Osteoblast (primary cell): ENCODE data around the gene SCART1. TPM values are rescaled to one million over a fixed set of nuclear protein-coding genes. Genes with fewer than 3 reads are reported as not detected.
A peak's percentile ranks its signal among the peaks of the same experiment; 100 is the strongest.

Experiments
- DNase-seq: peaks from one replicate; pipeline ENCODE4 v3.0.0; 2011; ENCODE audit warnings: low spot score, mixed read lengths; ENCODE audit not compliant: insufficient read length; ENCODE audit errors: missing footprints
- H2AFZ ChIP-seq: 2 replicates; pipeline ENCODE4 v1.6.0; 2011; ENCODE audit warnings: mild to moderate bottlenecking, low read length
- H3K27ac ChIP-seq: 2 replicates; pipeline ENCODE4 v1.5.1; 2011; ENCODE audit warnings: mild to moderate bottlenecking, low read depth, low read length, moderate library complexity
- H3K27me3 ChIP-seq: 2 replicates; pipeline ENCODE4 v1.6.0; 2012; ENCODE audit warnings: mild to moderate bottlenecking, control low read depth, inconsistent platforms, low read length, moderate library complexity; ENCODE audit not compliant: insufficient read depth
- H3K36me3 ChIP-seq: 2 replicates; pipeline ENCODE4 v1.5.1; 2011; ENCODE audit warnings: mild to moderate bottlenecking, low read length, control low read depth, moderate library complexity; ENCODE audit not compliant: insufficient read depth
- H3K4me1 ChIP-seq: 2 replicates; pipeline ENCODE4 v1.5.1; 2011; ENCODE audit warnings: mild to moderate bottlenecking, low read length, control low read depth, moderate library complexity; ENCODE audit not compliant: insufficient read depth
- H3K4me2 ChIP-seq: 2 replicates; pipeline ENCODE4 v1.6.0; 2011; ENCODE audit warnings: mild to moderate bottlenecking, low read length; ENCODE audit not compliant: insufficient read depth
- H3K4me3 ChIP-seq: fragments of 200-600 bp; sonication (generic); 3 replicates; pipeline ENCODE4 v1.5.1; 2012; ENCODE audit warnings: mild to moderate bottlenecking, low read length, inconsistent platforms; ENCODE audit not compliant: insufficient read depth
- H3K79me2 ChIP-seq: 2 replicates; pipeline ENCODE4 v1.6.0; 2012; ENCODE audit warnings: mild to moderate bottlenecking, low read length, control low read depth, inconsistent platforms; ENCODE audit not compliant: insufficient read depth
- H3K9me3 ChIP-seq: 2 replicates; pipeline ENCODE4 v1.5.1; 2011; ENCODE audit warnings: low read depth, low read length, control low read depth
- H4K20me1 ChIP-seq: 2 replicates; pipeline ENCODE4 v1.6.0; 2012; ENCODE audit warnings: mild to moderate bottlenecking, low read length, control low read depth; ENCODE audit not compliant: insufficient read depth
- total RNA-seq: library from RNA; depleted of rRNA; stranded (reverse); fragments of >200 nt; gene quantifications from 2 replicates; pipeline ENCODE4 v1.2.3, GENCODE V29; 2012
- TF ChIP-seq, protein P1 (sequence below): IDR thresholded peaks from 2 replicates; pipeline ENCODE4 v1.5.1; 2011; ENCODE audit warnings: mild to moderate bottlenecking, low read depth, low read length, moderate library complexity; ENCODE audit errors: extremely low read depth

SCART1 gene
- total RNA-seq, 1 donor: 5.1 TPM

DNA sequence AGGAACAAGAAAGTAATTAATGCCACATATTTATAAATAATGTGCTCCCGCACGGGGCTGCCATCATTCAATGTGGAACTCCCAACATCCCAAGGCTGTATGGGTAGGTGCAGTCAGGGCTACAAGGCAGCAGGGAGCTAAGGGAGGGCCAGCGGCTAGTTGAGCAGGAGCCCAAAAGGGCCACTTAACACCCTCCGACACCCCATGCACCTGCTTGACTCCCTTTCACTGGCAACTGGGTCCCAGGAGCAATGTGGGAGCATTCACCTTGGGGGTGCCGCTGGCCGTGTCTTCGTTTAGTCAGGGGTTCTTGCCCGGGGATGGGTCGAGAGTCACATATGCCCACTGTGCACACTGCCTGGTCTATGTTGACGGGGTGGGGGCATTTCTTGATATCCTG, 27.9 kb downstream of the SCART1 start:
- Histone ChIP-seq H3K4me1 (no peaks in the 10 kb centered on the region), H3K27ac (no peak overlapping the region), H3K9me3 (no peaks in the 10 kb centered on the region), H4K20me1 (no peaks in the 10 kb centered on the region), H2AFZ (no peak overlapping the region), H3K4me3 (no peak overlapping the region), H3K79me2 (no peaks in the 10 kb centered on the region), H3K36me3 (no peaks in the 10 kb centered on the region), H3K27me3 (no peaks in the 10 kb centered on the region), H3K4me2 (no peak overlapping the region)
- DNase-seq: peak; percentile 71
- TF ChIP-seq, protein P1, sequence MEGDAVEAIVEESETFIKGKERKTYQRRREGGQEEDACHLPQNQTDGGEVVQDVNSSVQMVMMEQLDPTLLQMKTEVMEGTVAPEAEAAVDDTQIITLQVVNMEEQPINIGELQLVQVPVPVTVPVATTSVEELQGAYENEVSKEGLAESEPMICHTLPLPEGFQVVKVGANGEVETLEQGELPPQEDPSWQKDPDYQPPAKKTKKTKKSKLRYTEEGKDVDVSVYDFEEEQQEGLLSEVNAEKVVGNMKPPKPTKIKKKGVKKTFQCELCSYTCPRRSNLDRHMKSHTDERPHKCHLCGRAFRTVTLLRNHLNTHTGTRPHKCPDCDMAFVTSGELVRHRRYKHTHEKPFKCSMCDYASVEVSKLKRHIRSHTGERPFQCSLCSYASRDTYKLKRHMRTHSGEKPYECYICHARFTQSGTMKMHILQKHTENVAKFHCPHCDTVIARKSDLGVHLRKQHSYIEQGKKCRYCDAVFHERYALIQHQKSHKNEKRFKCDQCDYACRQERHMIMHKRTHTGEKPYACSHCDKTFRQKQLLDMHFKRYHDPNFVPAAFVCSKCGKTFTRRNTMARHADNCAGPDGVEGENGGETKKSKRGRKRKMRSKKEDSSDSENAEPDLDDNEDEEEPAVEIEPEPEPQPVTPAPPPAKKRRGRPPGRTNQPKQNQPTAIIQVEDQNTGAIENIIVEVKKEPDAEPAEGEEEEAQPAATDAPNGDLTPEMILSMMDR: no peak

DNA sequence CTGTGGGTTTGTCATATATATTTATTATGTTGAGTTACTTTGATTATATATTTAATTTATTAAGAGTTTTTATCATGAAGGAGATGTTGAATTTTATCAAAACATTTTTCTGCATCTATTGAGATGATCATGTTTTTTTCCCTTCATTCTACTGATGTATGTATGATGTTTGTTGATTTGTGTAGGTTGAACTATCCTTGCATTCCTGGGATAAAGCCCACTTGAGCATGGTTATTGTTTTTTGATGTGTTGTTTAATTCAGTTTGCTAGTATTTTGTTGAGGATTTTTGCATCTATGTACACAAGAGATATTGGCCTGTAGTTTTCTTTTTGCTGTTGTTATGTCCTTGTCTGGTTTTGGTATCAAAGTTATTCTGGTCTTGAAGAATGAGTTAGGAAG, 31.1 kb downstream of the SCART1 start:
- H3K4me2 ChIP-seq: no peak overlapping the region
- H3K79me2 ChIP-seq: no peaks in the 10 kb centered on the region
- H4K20me1 ChIP-seq: no peaks in the 10 kb centered on the region
- no peak for DNase-seq
- no peaks in the 10 kb centered on the region for H3K4me1 ChIP-seq
- no peak overlapping the region for H3K4me3 ChIP-seq
- no peaks in the 10 kb centered on the region for H3K36me3 ChIP-seq
- H3K27me3 ChIP-seq: no peaks in the 10 kb centered on the region
- H3K27ac ChIP-seq: no peak overlapping the region
- TF ChIP-seq, protein P1: no peak
- H2AFZ ChIP-seq: no peak overlapping the region
- no peaks in the 10 kb centered on the region for H3K9me3 ChIP-seq

DNA sequence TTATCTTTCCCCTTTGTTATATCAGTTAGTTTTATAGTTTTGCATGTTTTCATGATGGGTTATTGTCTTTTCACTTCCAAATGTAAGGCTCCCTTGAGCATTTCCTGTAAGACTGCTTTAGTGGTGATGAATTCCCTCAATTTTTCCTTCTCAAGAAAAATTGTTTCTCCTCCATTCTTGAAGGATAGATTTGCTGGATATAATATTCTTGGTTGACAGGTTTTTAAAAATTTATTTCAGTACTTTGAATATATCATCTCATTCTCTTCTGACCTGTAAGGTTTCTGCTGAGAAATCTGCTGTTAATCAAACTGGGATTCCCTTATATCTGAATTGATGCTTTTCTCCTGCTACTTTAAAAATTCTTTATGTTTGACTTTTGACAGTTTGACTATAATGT, 33.3 kb downstream of the SCART1 start:
- DNase-seq: no peak
- no peaks in the 10 kb centered on the region for H3K4me1 ChIP-seq
- H3K4me2 ChIP-seq: no peak overlapping the region
- H3K27ac ChIP-seq: no peak overlapping the region
- H2AFZ ChIP-seq: no peak overlapping the region
- no peaks in the 10 kb centered on the region for H3K27me3 ChIP-seq
- H3K36me3 ChIP-seq: no peaks in the 10 kb centered on the region
- TF ChIP-seq, protein P1: no peak
- H3K9me3 ChIP-seq: no peaks in the 10 kb centered on the region
- no peaks in the 10 kb centered on the region for H4K20me1 ChIP-seq
- no peak overlapping the region for H3K4me3 ChIP-seq
- no peaks in the 10 kb centered on the region for H3K79me2 ChIP-seq

DNA sequence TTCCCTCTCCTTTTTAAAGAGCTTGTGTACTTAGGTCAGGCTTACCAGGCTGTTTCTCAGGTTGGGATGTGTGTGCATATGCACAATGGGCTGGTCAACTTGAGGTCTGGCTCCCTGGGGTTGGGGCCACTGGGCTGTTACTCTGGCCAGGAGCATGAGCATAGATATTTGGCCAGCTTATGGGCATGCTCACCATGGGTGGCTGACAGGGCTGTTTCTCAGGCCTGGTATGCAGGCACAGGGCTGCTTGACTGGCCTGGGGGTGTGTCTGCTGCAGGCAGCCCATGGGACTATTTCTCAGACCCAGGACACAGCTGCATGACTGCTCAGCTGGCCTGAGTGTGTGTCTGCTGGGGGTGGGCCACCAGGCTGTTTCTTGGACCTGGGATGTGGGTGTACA, 34.6 kb downstream of the SCART1 start:
- Histone ChIP-seq H3K36me3 (no peaks in the 10 kb centered on the region), H4K20me1 (no peaks in the 10 kb centered on the region), H3K4me1 (no peaks in the 10 kb centered on the region), H3K4me2 (no peak overlapping the region), H3K9me3 (no peaks in the 10 kb centered on the region), H3K27ac (no peak overlapping the region), H3K79me2 (no peaks in the 10 kb centered on the region), H3K4me3 (no peak overlapping the region), H3K27me3 (no peaks in the 10 kb centered on the region), H2AFZ (no peak overlapping the region)
- TF ChIP-seq, protein P1: no peak
- DNase-seq: no peak
